ENCODE data around the gene SDCCAG8.

SDCCAG8 gene

DNA sequence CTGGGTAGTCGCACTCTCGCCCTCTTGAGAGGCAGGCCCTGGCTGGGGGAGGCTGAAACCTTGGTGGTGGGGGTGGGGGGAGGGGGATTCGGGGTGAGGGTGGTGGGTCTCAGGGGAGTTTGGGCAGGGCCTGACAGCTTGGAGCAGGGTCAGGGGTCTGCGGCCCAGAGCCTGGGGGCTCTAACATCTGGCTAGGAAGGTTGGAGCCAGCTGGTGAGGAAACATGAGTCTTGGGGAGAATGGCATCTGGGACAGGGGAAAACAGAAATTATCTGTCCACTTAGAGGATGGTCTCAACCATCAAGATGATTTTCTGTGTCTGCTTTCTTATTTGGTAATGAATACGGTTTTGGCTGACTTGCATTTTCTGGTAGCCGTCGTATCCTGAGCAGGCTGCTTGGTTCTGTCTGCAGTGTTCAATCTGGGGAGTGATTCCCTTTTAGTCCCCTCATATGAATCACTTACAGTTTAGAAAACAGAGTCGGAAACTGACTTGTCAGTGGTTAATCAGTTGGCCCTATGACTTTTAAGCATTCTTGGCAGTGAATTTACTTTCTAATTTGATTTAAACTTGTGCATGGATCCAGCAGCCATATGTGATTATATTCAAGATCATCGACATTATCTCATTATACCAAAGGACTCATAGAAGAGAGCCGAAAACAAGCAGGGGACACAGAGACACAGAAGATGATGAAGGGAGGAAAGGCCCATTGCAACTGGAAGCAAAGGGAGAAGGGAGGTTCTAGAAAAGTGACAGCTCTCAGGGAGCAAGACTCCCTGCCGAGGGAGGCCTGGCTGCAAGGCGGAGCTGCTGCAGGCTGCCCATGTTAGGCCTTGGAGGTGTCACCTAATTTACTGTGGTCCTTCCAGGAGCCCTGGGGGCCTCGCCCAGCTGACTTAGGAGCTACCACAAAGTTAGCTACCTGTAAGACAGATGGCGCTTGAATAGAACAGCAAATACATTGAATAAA lies 237.6 kb downstream of the SDCCAG8 start:
- TF ChIP-seq, protein P1, sequence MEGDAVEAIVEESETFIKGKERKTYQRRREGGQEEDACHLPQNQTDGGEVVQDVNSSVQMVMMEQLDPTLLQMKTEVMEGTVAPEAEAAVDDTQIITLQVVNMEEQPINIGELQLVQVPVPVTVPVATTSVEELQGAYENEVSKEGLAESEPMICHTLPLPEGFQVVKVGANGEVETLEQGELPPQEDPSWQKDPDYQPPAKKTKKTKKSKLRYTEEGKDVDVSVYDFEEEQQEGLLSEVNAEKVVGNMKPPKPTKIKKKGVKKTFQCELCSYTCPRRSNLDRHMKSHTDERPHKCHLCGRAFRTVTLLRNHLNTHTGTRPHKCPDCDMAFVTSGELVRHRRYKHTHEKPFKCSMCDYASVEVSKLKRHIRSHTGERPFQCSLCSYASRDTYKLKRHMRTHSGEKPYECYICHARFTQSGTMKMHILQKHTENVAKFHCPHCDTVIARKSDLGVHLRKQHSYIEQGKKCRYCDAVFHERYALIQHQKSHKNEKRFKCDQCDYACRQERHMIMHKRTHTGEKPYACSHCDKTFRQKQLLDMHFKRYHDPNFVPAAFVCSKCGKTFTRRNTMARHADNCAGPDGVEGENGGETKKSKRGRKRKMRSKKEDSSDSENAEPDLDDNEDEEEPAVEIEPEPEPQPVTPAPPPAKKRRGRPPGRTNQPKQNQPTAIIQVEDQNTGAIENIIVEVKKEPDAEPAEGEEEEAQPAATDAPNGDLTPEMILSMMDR (IDR thresholded peaks at IDR 0.05; ENCODE audit: low read depth, low read length) = no peak
- DNase-seq (ENCODE audit: extremely low read depth, low read depth) = no peak

GRCh38 chr1:243494741-243495431 lies 239.0 kb downstream of the SDCCAG8 start:
- no peak for DNase-seq (ENCODE audit: extremely low read depth, low read depth)
- TF ChIP-seq, protein P1 (IDR thresholded peaks at IDR 0.05; ENCODE audit: low read depth, low read length) = no peak

- TF ChIP-seq, protein P1 (IDR thresholded peaks at IDR 0.05; ENCODE audit: low read depth, low read length) = no peak
- no peak for DNase-seq (ENCODE audit: extremely low read depth, low read depth)
Observed at GRCh38 chr1:243495442-243496186, 239.8 kb downstream of the SDCCAG8 start.

DNA sequence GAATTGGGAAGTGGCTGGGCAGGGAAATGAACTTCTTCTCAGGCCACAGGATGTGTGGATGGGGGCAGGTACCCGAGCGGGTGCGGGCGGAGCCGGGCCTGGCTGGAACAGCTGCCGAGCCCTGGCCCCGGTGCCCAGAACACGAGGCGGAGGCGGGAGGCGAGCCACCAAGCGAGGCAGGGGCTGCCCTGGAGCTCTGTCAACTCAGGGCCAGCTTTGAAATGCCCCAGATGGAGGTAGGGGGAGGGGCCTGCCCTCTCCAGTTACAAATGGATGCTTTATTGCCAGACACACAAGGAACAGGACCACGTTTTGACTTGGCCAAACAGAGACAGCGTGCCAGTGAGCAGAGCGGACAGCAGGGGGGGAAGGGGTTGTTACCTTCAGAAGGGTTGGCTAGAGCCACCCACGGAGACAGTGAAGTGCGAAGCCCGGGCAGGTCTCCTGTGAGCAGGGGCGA lies 240.4 kb downstream of the SDCCAG8 start:
- TF ChIP-seq, protein P1 (IDR thresholded peaks at IDR 0.05; ENCODE audit: low read depth, low read length) = no peak

GRCh38 chr1:243496806-243497205 lies 241.0 kb downstream of the SDCCAG8 start:
- no peak for DNase-seq (ENCODE audit: extremely low read depth, low read depth)
- TF ChIP-seq, protein P1 (IDR thresholded peaks at IDR 0.05; ENCODE audit: low read depth, low read length) = no peak

More for the DNA sequence above, 240.4 kb downstream of the SDCCAG8 start:
- no peak for DNase-seq (ENCODE audit: extremely low read depth, low read depth)

DNA sequence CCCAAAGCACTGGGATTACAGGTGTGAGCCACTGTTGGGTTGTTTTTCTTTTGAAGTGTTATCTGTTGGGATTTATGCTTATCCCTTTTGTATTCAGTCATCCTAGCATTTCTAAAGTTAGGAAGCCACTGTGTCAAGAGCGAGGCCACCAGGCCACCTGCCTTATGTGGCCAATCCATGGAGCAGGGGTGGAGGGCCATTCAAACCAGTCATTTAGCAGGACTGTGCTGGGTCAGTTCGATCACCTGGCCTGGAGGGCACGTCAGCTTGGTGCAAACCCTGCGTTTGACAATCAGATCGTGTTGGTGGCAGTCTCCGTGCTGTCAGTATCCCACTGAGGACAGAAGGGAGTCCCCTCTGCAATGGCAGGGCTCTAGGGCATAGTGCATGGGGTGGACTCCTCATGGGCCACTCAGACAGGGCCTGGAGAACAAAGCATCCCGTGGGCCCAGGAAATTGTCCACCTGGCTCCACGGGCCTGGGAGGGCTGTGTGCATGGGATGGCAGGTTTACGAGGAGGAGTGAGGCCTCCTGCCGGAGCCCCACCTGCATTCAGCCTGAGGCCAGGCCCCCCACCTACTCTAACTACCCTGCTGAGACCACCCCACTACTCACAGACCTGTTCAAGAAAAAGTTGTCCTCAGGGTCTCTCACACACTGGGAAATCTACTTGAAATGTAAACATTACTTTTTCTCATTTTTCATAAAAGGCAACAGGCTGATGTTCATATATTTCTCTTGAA lies 242.3 kb downstream of the SDCCAG8 start:
- TF ChIP-seq, protein P1 (IDR thresholded peaks at IDR 0.05; ENCODE audit: low read depth, low read length) = no peak

More for the DNA sequence above, 242.3 kb downstream of the SDCCAG8 start:
- DNase-seq (ENCODE audit: extremely low read depth, low read depth) = no peak
